SJSA1 (cell line): Measurements from ENCODE around the gene IFT43. TPM values are rescaled to one million over a fixed set of nuclear protein-coding genes. Genes with fewer than 3 reads are reported as not detected.

Experiments used
- DNase-seq, 2 experiments: peaks; one replicate each; pipeline ENCODE4 v3.0.0-alpha.2; 2015 to 2020; ENCODE audit warnings: low spot score in 2 of 2, low read depth in 1 of 2
- H3K27ac ChIP-seq: fragments of 250-450 bp; sonication (Bioruptor Pico); 2 replicates; pipeline ENCODE4 v1.5.1; 2020; ENCODE audit warnings: mild to moderate bottlenecking, moderate library complexity
- H3K27me3 ChIP-seq: fragments of 250-450 bp; sonication (Bioruptor Pico); replicated peaks from 2 replicates; pipeline ENCODE4 v1.5.1; 2020; ENCODE audit warnings: mild to moderate bottlenecking, moderate library complexity
- H3K36me3 ChIP-seq: fragments of 250-450 bp; sonication (Bioruptor Pico); 2 replicates; pipeline ENCODE4 v1.5.1; 2020; ENCODE audit warnings: mild to moderate bottlenecking
- H3K4me1 ChIP-seq: fragments of 250-450 bp; sonication (Bioruptor Pico); replicated peaks from 2 replicates; pipeline ENCODE4 v1.6.1; 2021; ENCODE audit warnings: mild to moderate bottlenecking
- H3K4me3 ChIP-seq: fragments of 250-450 bp; sonication (Bioruptor Pico); 2 replicates; pipeline ENCODE4 v1.5.1; 2020; ENCODE audit warnings: mild to moderate bottlenecking
- H3K9me3 ChIP-seq: fragments of 250-450 bp; sonication (Bioruptor Pico); replicated peaks from 2 replicates; pipeline ENCODE4 v1.5.1; 2020; ENCODE audit warnings: mild to moderate bottlenecking
- total RNA-seq: library from RNA; depleted of rRNA; stranded (reverse); fragments of >200 nt; shearing (Covaris generic); gene quantifications from 2 replicates; pipeline ENCODE4 v1.2.3, GENCODE V29; 2014

The IFT43 gene
- total RNA-seq, 1 experiment from 2014 or later = 20.5 TPM

DNA sequence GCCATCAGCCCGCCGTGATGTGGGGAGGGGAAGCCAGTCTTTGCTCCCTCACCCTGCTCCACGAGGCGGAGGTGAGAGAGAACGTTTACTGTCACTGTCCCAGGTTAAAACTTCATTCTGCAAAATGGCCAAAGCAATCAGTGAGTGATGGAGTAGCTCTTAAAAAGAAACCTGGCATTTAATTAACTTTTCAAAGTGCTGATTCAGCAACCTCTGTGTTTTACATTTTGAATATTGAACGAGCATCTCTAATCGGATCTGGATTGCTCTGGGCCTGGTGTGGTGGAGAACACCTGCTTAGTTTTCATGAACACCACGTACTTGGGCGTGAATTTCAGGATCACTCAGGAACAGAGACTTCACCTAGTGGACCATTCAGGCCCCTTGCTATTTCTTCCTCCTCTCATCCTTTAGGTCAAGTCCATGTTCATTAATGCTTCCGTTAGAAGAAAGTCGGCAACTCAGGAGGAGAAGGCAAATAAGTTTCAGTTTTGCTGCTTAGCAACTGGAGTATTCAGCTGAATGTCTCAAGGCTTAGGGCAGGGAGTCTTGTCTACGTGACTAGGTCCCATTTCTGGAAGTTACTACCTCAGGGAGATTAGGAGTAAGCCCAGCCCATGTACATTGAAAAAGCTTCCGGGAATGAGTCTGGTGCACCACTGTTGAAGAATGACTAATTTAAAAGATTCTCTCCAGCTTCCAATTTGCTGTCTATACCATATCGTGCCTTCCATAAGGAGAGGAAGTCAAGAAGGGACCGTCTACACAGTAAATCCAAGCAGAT is 68.2 kb downstream of the IFT43 start:
- no peak for DNase-seq
- Histone ChIP-seq H3K4me3 (no peak overlapping the region), H3K36me3 (no peaks in the 10 kb centered on the region), H3K4me1 (no peaks in the 10 kb centered on the region), H3K27ac (no peak overlapping the region), H3K27me3 (no peaks in the 10 kb centered on the region), H3K9me3 (no peaks in the 10 kb centered on the region)

DNA sequence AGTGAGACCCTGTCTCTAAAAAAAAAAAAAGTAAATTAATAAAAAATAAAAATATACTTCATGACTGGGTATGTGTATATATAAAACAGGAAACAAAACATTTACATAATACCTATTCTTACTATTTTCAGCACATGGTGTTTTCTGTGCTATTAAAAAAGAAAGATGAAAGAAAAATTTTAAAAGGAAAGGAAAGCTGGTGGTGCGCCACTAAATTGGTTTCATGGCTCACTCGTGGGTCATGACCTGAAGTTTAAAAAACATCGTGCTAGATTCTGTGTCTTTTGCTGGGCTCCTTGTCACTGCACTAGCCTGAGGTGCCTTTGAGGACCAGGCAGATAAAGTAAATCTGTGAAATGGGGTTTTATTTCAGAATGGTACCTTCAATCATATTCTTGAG is 69.8 kb downstream of the IFT43 start:
- no peaks in the 10 kb centered on the region for H3K36me3 ChIP-seq
- H3K27ac ChIP-seq = no peak overlapping the region
- no peaks in the 10 kb centered on the region for H3K4me1 ChIP-seq
- no peak for DNase-seq
- no peaks in the 10 kb centered on the region for H3K27me3 ChIP-seq
- H3K9me3 ChIP-seq = no peaks in the 10 kb centered on the region
- no peak overlapping the region for H3K4me3 ChIP-seq

DNA sequence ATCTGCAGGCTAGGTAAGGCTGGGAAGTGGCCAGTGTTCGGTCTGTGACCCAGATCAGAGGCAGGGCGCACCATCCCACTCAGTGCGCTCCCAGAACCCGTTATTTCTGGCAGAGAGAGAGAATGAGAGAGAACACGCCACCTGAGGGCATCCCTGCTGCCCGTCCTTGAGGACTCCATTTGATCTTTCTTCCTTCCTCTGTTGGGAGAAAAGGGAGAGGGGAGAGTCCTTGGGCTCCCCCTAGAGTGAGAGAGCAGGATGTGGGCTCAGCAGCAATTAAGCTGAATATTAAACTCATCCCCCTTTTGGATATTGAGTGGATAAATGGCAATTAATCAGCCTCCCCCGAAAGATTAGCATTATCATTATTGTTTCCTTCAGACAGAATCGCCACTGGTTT is 70.6 kb downstream of the IFT43 start:
- peak in 1 of 2 experiments; percentile 3 for DNase-seq
- H3K4me3 ChIP-seq = no peak overlapping the region

DNA sequence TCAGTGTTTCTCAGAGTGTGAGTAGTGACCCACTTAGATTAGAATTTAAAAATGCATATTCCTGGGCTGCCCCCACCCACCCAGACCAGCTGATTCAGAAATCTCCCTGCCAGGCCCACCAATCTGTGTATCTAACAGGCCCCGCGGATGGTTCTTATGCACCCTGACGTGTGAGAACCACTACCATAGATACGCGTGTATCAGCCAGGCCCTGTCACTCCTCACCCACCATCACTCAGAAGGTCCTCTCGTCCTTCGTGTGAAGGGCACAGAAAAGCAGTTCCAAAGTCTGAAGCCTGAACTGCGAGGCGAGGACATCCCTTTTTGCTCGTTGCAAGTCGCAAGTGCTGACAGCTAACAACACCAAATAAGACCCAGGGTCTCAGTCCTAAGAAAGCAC is 72.4 kb downstream of the IFT43 start:
- no peak for DNase-seq
- H3K27ac ChIP-seq = no peak overlapping the region
- no peak overlapping the region for H3K4me3 ChIP-seq
- H3K9me3 ChIP-seq = no peaks in the 10 kb centered on the region
- no peaks in the 10 kb centered on the region for H3K36me3 ChIP-seq
- no peaks in the 10 kb centered on the region for H3K27me3 ChIP-seq
- no peaks in the 10 kb centered on the region for H3K4me1 ChIP-seq

More for the DNA sequence above, 70.6 kb downstream of the IFT43 start:
- Histone ChIP-seq H3K9me3 (no peaks in the 10 kb centered on the region), H3K27me3 (no peaks in the 10 kb centered on the region), H3K27ac (no peak overlapping the region), H3K4me1 (no peaks in the 10 kb centered on the region), H3K36me3 (no peaks in the 10 kb centered on the region)

DNA sequence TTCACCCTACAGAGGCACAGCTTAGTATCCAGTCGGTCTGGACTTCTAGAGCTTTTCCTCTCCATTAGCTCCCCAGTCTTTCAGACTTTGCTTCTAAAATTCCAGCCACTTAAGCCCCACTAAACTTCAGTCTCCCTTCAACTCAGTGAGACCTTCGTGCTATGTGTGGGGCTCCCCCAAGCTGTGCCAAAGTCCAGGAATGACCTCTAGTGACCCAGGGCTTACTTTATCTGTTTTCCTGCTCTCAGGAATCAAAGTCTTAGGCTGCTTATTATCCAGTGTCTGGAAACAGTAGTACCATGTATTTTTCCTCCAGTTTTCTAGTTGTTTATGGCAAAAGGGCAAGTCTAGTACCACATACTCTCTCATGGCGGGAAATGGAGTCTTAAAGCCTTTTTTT is 77.8 kb downstream of the IFT43 start:
- H3K27me3 ChIP-seq = no peaks in the 10 kb centered on the region
- no peaks in the 10 kb centered on the region for H3K4me1 ChIP-seq
- H3K36me3 ChIP-seq = no peaks in the 10 kb centered on the region
- H3K4me3 ChIP-seq = no peak overlapping the region
- no peak overlapping the region for H3K27ac ChIP-seq
- DNase-seq = no peak
- H3K9me3 ChIP-seq = no peaks in the 10 kb centered on the region

DNA sequence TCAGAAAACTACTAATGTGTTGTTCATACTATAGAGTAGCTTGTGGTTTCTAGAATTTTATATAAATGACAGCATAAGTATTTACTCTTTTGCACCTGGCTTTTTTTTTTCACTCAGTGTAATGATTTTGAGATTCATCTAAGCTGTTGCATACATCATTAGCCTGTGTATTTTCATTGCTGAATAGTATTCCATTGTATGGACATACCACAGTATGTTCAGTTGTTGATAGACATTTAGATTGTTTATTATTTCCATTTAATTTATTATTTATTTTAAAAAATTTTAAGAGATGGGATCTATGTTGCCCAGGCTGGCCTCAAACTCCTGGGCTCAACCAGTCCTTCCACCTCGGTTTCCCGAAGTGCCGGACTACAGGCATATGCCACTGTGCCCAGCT is 80.0 kb downstream of the IFT43 start:
- DNase-seq = no peak
- Histone ChIP-seq H3K9me3 (no peaks in the 10 kb centered on the region), H3K27me3 (no peaks in the 10 kb centered on the region), H3K36me3 (no peaks in the 10 kb centered on the region), H3K4me1 (no peaks in the 10 kb centered on the region), H3K27ac (no peak overlapping the region), H3K4me3 (no peak overlapping the region)

DNA sequence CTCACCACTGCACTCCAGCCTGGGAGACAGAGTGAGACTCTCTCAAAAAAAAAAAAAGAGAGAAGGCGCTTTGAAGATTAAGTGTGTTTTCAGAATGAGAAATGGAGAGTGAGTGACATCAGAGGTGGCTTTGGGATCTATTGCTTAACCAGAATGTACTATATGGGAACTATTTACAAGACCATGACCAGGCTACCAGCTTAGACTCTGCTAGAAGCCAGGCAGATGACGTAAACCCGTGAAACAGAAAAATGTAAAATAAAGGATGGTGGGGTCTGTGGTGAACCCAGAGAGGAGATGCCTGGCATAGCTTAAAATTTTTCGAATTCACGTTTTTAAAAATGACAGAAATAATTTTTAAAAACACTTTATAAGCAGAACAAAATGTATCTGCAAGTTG is 82.0 kb downstream of the IFT43 start:
- no peaks in the 10 kb centered on the region for H3K4me1 ChIP-seq

DNA sequence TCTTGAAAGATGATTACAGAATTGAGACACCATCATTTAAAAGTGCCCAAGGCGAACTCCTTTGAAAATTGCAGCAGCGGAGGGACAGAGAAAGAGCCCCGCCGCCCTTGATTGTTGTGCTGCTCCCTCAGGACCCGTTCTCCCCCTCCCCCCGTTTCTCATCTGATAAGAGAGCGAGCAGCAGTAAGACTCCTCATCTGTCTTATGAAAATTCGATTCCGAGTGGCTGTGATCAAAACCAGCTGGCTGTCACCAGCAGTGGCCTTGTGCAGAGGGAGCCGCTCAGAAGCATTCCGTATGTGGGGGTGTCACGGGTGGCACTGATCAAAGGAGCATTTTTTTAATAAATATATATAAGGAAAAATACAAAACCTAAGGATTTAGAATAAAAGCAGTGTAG is 88.2 kb downstream of the IFT43 start:
- Histone ChIP-seq H3K9me3 (no peaks in the 10 kb centered on the region), H3K27me3 (no peaks in the 10 kb centered on the region), H3K4me1 (no peaks in the 10 kb centered on the region), H3K27ac (no peak overlapping the region), H3K4me3 (no peak overlapping the region), H3K36me3 (no peaks in the 10 kb centered on the region)
- DNase-seq = no peak

More for the DNA sequence above, 82.0 kb downstream of the IFT43 start:
- H3K9me3 ChIP-seq = no peaks in the 10 kb centered on the region
- H3K36me3 ChIP-seq = no peaks in the 10 kb centered on the region
- H3K27ac ChIP-seq = no peak overlapping the region
- DNase-seq = no peak
- no peaks in the 10 kb centered on the region for H3K27me3 ChIP-seq
- no peak overlapping the region for H3K4me3 ChIP-seq

DNA sequence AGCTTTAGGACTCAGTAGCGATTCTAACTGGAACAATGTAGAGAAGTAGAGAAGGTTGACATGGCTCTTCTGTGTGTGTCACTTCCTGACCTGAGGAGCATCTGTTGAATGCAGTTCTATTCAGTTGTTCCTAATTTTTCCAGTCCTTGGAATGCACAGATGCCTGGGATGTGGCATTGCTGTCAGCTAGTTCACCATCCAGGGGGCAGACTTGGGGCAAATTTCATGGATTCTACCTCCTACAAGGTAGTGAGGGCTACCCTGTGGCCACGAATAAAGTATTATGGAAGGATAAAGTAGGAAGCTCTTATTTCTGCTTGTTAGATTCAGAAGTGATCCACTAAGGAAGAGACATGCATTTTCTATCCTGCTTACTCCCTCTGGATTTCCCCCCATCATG is 91.8 kb downstream of the IFT43 start:
- H3K4me1 ChIP-seq = no peaks in the 10 kb centered on the region
- H3K4me3 ChIP-seq = no peak overlapping the region
- no peak overlapping the region for H3K27ac ChIP-seq
- no peaks in the 10 kb centered on the region for H3K36me3 ChIP-seq
- no peaks in the 10 kb centered on the region for H3K9me3 ChIP-seq
- H3K27me3 ChIP-seq = no peaks in the 10 kb centered on the region
- no peak for DNase-seq

DNA sequence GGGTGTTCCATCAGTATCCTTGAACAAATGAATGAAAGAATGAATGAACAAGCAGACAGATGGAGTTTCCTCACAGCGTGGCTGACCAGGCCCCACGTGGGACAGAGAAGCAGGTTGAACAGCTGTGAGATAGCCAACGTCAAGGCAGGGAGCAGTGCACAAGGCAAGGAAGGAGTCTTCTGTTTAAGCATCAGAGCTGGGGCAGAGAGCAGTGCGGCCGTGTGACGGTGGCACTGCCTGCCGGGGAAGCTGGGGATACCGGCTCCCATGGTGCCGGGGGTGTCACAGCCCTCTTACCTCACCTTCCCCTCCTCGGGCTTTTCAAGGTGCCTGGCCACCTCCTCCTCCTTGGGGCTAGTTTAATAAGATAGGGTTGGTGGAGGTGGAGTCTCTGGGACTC is 92.9 kb downstream of the IFT43 start:
- Histone ChIP-seq H3K36me3 (no peaks in the 10 kb centered on the region), H3K9me3 (no peaks in the 10 kb centered on the region), H3K4me3 (no peak overlapping the region), H3K27me3 (no peaks in the 10 kb centered on the region), H3K4me1 (no peaks in the 10 kb centered on the region), H3K27ac (no peak overlapping the region)
- DNase-seq = no peak

DNA sequence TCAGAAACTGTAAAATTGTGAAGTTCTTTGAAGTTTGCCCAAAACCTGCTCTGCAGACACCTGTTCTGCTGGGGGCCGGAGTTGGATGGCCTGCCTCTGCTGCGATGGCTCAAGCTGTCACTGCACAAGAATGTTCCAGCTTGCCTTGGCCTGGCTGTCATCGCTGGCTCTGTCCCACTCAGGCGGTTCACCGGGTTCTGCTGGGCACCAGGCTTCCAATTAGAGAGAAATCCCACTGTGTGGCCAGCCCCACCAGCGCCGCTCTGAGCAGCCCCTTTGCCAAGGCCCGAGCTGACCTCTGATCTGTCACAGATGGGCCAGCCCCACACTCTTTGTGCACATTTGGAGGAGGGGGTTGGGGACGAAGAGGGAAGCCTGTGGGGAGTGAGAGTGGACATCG is 94.5 kb downstream of the IFT43 start:
- H3K27me3 ChIP-seq = no peaks in the 10 kb centered on the region
- no peaks in the 10 kb centered on the region for H3K36me3 ChIP-seq
- H3K4me1 ChIP-seq = no peaks in the 10 kb centered on the region
- no peak overlapping the region for H3K27ac ChIP-seq
- no peaks in the 10 kb centered on the region for H3K9me3 ChIP-seq
- DNase-seq = no peak
- H3K4me3 ChIP-seq = no peak overlapping the region

DNA sequence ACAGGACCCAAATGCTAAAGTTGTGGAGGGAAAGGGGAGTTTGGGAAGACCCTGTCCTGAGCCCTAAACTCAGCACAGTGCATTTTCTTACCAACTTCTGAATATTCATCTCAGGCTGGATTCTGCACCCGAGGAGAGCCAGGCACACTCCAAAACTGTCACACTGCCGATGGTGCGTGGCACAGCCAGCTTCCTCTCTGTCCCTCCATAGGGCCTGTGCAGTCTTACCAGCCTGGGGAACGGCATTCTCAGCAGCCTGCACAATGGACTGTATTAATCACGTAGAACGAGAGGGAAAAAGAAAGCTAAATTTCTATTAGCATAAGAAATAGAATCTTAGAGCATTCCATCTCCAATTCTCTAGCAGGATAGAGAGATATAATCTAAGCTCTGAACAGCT is 94.9 kb downstream of the IFT43 start:
- Histone ChIP-seq H3K36me3 (no peaks in the 10 kb centered on the region), H3K27ac (no peak overlapping the region), H3K27me3 (no peaks in the 10 kb centered on the region), H3K4me1 (no peaks in the 10 kb centered on the region), H3K4me3 (no peak overlapping the region), H3K9me3 (no peaks in the 10 kb centered on the region)
- DNase-seq = no peak

DNA sequence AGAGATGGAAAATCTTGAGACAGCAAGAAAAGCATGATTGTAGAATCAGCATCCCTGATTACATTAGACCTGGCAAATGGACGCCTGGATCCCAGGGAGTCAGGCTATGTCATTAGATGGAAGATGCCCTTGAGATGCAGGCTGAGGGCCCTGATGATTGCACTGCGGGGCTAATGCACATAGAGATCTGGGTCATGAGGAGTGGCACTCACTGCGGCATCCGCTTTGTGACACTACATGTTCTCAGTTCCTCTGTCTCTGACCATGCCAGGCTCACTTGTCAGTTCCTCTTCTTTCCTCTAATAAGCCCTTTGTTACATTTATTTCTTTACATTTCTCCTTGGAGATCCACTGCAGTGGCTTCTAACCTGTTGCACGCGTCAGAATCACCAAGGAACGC is 96.1 kb downstream of the IFT43 start:
- Histone ChIP-seq H3K9me3 (no peaks in the 10 kb centered on the region), H3K27me3 (no peaks in the 10 kb centered on the region), H3K36me3 (no peaks in the 10 kb centered on the region), H3K4me1 (no peaks in the 10 kb centered on the region), H3K27ac (no peak overlapping the region), H3K4me3 (no peak overlapping the region)
- DNase-seq = no peak

DNA sequence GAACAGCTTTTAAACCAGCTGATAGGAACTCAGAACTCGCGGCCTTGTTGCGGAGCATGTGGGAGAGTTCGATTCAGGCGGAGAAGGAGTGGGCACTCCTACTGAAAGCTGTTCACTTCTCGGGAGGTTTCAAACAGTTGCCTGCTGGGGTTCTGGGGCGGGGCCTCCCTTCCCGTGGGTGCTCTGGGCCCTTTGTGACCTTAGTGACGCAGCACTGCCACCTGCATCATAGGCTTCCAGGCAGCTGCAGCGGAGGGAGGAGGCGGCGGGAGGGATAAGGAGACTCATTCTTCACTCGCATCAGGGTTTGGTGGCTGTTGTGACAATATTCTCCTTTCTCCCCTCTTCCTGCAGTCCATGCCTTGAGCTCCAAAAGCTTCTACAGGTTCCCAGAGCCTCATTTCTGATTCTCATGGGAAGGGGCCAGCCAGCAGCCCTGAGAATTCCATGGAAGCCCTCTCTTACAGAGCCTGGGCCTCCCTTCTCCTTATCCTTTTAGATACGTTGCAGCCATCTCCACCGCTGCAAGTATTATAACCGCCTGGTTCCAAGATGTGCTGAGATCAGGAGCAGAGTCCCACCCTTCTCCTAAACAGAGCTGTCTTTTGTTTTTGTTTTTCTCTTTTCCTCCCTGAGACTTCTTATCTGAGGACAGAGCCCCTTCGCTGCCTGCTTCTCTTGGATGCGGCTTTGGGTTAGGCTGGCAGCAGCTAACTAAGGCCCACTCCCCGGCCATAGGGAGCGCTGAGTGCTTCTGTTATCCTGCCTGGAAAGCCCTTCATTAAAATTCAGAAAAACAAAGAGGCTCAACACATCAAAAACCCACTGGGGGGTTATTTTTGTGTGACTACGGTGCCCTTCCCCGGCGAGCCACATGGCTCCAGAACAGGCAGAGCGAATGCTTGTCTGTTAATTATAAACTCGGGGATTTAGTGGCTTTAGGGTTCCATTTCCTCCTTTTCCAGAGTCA is 98.5 kb downstream of the IFT43 start:
- Histone ChIP-seq H3K4me1 (no peaks in the 10 kb centered on the region), H3K27me3 (0 out of 2 replicates have a peak, but pooled peaks cover 3% of the 10 kb centered on the region), H3K4me3 (no peak overlapping the region), H3K9me3 (no peaks in the 10 kb centered on the region), H3K36me3 (no peaks in the 10 kb centered on the region), H3K27ac (no peak overlapping the region)
- DNase-seq = no peak
